Mucosa of stomach (tissue), 1 donor: ENCODE measurements around the gene DPYSL5.
"Not testable (repeated sequence)": the region's sequence is repeated elsewhere in the genome, so short reads cannot be mapped to it uniquely, and the experiment has no call there.

Experiments used
- H3K27me3 ChIP-seq: one replicate; pipeline ENCODE4 v1.7.0; 2013; ENCODE audit warnings: mild to moderate bottlenecking, low read length; ENCODE audit not compliant: control insufficient read depth, insufficient read depth
- H3K36me3 ChIP-seq: one replicate; pipeline ENCODE4 v1.7.0; 2013; ENCODE audit warnings: low read length; ENCODE audit not compliant: control insufficient read depth, insufficient read depth
- H3K4me1 ChIP-seq: one replicate; pipeline ENCODE4 v1.7.0; 2013; ENCODE audit warnings: mild to moderate bottlenecking, low read length; ENCODE audit not compliant: control insufficient read depth, insufficient read depth
- H3K4me3 ChIP-seq: one replicate; pipeline ENCODE4 v1.7.0; 2013; ENCODE audit warnings: low read length
- H3K9ac ChIP-seq: one replicate; pipeline ENCODE4 v1.7.0; 2013; ENCODE audit warnings: mild to moderate bottlenecking, low read length, moderate library complexity
- H3K9me3 ChIP-seq: one replicate; pipeline ENCODE4 v1.7.0; 2013; ENCODE audit warnings: mild to moderate bottlenecking, low read length, moderate library complexity; ENCODE audit not compliant: control insufficient read depth
- donor health status: Pancreatic carcinoma.

Gene DPYSL5

DNA sequence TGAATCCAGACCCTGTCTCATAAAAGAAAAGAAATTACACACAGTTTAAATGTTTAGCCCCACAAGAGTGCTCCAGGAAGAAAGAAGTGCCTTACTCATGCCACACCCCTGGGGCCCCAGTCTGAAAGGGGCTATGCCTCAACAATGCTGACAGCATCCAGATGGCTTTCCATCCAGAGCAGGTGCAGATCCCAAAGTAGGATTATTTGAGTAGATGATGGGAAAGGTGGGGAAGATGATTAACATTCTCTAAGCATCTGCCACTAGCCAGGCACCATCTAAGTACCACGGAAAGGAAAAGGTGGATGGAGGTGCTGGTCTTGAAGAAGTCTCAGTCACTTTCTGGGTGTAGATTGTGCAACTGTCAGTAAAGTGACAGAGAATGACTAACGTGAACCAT lies 16.3 kb downstream of the DPYSL5 start:
- Histone ChIP-seq H3K27me3 (peaks cover 14% of the 10 kb centered on the region), H3K9me3 (no peaks in the 10 kb centered on the region), H3K9ac (no peak overlapping the region), H3K36me3 (no peaks in the 10 kb centered on the region), H3K4me3 (no peak overlapping the region), H3K4me1 (no peaks in the 10 kb centered on the region)

DNA sequence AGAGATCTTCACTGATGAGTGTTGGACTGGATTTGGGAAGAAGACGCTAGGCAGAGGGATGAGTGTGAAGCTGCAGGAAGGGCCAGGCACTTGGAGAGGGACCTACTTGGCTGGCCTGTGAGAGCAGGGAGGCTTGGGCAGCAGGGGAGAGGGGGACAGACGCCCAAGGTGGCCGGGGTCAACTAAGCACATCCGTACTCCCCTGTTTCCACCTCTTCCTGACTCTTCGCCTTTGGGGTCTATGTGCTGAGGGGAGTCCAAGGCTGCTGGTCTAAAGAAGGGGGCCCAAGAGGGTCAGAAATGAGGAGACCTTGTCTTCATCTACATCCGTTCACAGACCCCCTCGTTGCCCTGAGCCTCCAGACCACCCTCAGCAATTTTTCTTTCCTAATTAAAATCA lies 16.7 kb downstream of the DPYSL5 start:
- H3K9me3 ChIP-seq, result no peaks in the 10 kb centered on the region
- peaks cover 13% of the 10 kb centered on the region for H3K27me3 ChIP-seq
- no peaks in the 10 kb centered on the region for H3K4me1 ChIP-seq

DNA sequence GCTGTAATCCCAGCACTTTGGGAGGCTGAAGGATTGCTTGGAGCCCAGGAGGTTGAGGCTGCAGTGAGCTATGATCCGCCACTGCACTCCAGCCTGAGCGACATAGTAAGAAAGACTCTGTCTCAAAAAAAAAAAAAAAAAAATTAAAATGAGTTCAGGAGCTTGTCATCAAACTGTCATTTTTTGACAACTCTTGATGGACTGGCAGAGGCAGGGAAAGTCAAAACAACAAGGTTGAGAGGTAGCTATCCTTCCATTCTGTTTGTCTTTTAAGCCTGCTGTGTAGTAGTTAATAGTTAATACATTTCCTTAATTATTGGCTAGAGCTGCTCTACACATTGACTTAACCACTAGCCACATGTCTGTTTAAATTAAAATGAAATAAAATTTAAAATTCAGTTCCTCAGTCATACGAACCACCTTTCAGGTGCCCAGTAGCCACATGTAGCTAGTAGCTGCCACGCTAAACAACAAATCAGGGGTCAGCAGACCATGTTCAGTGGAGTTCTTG lies 22.7 kb downstream of the DPYSL5 start:
- Histone ChIP-seq H3K4me1 (no peaks in the 10 kb centered on the region), H3K9ac (no peak overlapping the region), H3K9me3 (no peaks in the 10 kb centered on the region), H3K4me3 (no peak overlapping the region), H3K27me3 (peaks cover under 1% of the 10 kb centered on the region), H3K36me3 (no peaks in the 10 kb centered on the region)

More for the DNA sequence above, 16.7 kb downstream of the DPYSL5 start:
- no peak overlapping the region for H3K4me3 ChIP-seq
- H3K9ac ChIP-seq, result no peak overlapping the region
- H3K36me3 ChIP-seq, result no peaks in the 10 kb centered on the region

DNA sequence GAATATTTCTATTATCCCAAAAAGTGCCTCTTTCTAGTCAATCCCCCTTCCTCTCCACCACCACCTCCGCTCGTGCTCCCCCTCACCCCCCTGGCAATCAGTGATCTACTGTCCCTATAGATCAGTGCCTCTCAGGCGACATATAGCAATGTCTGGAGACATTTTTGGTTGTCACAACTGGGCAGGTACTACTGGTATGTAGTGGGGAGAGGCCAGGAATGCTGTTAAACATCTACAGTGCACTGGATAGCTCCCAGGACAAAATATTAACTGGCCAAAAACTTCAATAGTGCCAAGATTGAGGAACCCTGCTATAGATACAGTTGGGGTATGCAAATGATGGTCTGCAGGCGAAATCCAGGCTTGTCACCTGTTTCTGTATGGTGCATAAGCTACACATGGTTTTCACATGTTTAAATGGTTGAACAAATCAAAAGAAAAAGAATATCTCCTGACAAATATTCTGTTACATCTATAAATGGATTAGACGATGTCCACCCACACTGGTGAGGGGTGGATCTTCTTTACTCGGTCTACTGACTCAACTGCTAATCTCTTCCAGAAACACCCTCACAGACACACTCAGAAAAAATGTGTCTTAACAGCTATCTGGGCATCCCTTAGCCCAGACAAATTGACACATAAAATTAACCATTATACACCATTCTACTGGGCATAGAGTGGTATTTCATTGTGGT lies 25.5 kb downstream of the DPYSL5 start:
- no peaks in the 10 kb centered on the region for H3K36me3 ChIP-seq
- H3K4me1 ChIP-seq, result no peaks in the 10 kb centered on the region
- H3K9ac ChIP-seq, result no peak overlapping the region
- no peak overlapping the region for H3K4me3 ChIP-seq
- no peaks in the 10 kb centered on the region for H3K9me3 ChIP-seq
- H3K27me3 ChIP-seq, result no peaks in the 10 kb centered on the region

DNA sequence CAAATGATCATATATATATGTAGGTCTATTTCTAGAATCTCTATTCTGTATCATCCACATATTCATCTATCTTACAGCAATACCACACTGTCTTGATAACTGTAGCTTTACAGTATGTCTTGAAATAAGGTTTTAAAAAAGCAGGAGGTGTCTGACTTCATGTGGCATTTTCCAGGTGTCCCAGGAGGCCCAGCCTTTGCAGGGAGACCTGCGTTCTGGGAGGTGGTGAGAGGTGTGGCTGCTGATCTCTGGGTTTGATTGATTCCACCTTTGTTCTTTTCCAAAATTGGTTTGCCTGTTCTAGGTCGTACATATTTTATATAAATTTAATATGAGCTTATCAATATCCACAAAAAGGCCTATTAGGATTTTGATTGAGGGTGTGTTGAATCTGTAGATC lies 26.6 kb downstream of the DPYSL5 start:
- Histone ChIP-seq H3K9me3 (no peaks in the 10 kb centered on the region), H3K4me1 (no peaks in the 10 kb centered on the region), H3K27me3 (no peaks in the 10 kb centered on the region), H3K4me3 (no peak overlapping the region), H3K9ac (no peak overlapping the region), H3K36me3 (no peaks in the 10 kb centered on the region)

DNA sequence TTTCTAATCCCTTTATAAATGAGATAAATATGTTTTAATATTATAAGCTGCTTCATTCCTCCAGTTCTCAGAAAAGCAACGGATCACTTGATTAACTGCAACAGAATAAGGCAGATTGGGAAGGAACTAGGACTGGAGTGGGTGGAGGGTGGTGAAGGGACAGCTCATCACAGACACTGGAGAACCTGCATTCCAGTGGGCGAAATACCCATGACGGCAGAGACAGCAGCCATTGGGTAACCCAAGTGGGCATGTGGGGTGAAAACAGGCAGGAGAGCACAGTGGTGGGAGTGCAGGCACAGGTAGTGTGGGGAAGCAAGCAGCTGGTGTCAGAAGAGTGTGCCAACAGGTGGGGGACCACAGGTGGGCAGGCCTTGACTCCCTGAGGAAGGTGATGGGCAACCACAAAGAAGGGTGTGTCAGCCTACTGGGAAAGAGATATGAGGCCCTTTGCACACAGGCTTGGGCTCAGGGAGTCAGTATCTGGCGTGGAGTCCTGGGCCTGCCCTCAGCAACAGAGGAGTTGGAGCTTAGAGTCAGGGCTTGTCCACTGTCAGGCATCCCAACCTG lies 27.2 kb downstream of the DPYSL5 start:
- H3K4me3 ChIP-seq, result no peak overlapping the region

DNA sequence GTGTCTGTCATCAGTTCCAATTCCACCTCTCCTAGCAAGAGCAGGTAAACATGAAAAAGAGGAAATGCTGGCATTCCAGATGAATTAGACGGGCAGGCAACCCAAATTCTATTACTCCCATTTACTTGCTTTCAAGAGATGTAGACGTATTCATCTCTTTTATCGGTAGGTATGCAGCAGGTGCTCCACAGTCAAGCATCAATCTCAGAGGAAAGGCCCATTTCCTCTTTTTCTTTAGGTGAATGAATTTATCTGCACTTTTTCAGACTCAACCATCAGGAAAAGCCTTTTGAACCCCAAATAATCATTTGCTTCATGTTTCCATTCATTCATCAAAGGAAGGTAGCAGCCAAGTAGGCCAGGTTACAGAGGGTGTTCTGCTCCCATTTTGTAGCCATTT lies 27.9 kb downstream of the DPYSL5 start:
- H3K9ac ChIP-seq, result no peak overlapping the region
- H3K27me3 ChIP-seq, result no peaks in the 10 kb centered on the region
- no peak overlapping the region for H3K4me3 ChIP-seq
- no peaks in the 10 kb centered on the region for H3K4me1 ChIP-seq
- H3K36me3 ChIP-seq, result no peaks in the 10 kb centered on the region
- no peaks in the 10 kb centered on the region for H3K9me3 ChIP-seq

More for the DNA sequence above, 27.2 kb downstream of the DPYSL5 start:
- Histone ChIP-seq H3K9me3 (no peaks in the 10 kb centered on the region), H3K27me3 (no peaks in the 10 kb centered on the region), H3K4me1 (no peaks in the 10 kb centered on the region), H3K9ac (no peak overlapping the region), H3K36me3 (no peaks in the 10 kb centered on the region)

DNA sequence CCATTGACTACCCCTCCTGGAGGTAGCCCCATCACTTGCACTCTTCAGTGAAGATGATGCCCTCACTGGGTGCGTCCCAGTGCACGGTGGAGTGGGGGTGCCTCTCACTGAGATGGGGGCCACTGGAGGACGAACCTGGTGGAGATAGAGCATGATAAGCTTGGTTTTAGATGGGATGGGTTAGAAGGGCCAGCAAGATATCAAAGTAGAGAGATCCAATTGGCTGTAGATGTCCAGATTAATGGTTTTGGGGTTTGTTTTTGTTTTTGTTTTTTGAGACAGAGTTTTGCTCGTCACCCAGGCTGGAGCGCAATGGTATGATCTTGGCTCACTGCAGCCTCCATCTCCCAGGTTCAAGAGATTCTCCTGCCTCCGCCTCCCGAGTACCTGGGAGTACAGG lies 28.3 kb downstream of the DPYSL5 start:
- Histone ChIP-seq H3K4me1 (no peaks in the 10 kb centered on the region), H3K4me3 (no peak overlapping the region), H3K9ac (no peak overlapping the region), H3K36me3 (no peaks in the 10 kb centered on the region), H3K9me3 (no peaks in the 10 kb centered on the region), H3K27me3 (no peaks in the 10 kb centered on the region)

DNA sequence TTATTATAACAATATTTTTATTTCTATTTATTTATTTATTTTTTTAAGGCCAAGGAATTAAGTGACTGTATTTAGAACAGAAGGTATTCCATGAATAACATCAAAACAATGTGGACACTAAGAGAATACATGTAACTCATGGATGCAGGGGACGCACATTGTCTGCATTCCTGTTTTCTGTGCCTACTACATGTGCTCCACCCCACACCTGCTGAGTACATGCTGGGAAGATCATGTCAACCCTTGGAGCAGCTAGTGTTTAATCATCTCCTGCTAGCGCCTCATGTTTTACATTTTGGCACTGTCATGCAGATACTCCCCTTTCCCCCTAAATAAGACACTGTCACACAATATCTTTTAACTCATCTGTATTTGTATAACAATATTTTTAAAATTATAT lies 29.3 kb downstream of the DPYSL5 start:
- no peaks in the 10 kb centered on the region for H3K27me3 ChIP-seq

DNA sequence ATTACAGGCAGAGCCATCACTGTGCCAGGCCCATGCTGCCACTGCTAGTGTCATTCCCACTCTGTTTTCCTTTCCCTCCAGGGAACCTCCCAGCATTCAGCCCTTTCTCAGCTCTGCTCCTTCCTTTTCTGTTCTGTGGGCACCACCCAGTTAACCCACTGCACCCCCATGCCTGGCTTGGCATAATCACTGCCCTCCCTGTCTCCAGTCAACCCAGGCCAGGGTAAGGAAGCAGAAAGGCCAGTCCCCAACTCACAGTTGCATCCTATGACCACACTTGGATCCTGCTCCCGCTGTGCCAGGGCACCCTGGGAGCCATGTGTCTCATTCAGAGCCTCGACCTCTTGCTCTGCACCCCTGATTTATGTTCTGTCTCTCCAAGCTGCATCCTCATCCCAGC lies 32.2 kb downstream of the DPYSL5 start:
- Histone ChIP-seq H3K27me3 (peaks cover 5% of the 10 kb centered on the region), H3K36me3 (no peaks in the 10 kb centered on the region), H3K9ac (no peak overlapping the region), H3K4me1 (no peaks in the 10 kb centered on the region), H3K9me3 (no peaks in the 10 kb centered on the region), H3K4me3 (no peak overlapping the region)

More for the DNA sequence above, 29.3 kb downstream of the DPYSL5 start:
- no peaks in the 10 kb centered on the region for H3K4me1 ChIP-seq
- no peak overlapping the region for H3K4me3 ChIP-seq
- no peaks in the 10 kb centered on the region for H3K36me3 ChIP-seq
- no peaks in the 10 kb centered on the region for H3K9me3 ChIP-seq
- no peak overlapping the region for H3K9ac ChIP-seq

DNA sequence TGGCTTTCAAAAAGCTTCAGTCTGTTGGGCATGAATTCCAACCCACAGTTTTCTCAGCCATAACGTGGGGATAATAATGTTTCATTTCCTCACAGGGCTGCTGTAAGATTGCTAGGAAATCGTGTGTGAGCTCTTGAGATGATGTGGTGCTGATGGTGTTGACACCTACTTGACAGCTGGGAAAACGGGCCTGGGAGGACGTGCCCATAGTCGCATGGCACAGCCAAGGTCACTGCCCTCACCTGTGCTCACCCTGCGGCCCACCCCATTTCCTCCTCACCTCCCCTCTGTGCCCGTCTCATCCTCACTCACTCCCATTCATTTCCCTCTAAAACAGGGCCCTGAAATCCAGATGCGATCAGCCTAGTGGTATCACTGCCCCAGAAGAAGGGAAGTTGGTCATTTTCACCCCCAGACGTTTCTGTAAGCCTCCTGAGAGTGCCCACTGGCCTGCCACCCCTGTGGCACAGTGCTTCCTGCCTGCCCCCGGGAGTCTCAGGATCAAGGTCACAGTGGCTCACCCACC lies 33.0 kb downstream of the DPYSL5 start:
- Histone ChIP-seq H3K27me3 (peaks cover 5% of the 10 kb centered on the region), H3K9ac (no peak overlapping the region), H3K36me3 (no peaks in the 10 kb centered on the region), H3K4me3 (no peak overlapping the region), H3K4me1 (no peaks in the 10 kb centered on the region), H3K9me3 (no peaks in the 10 kb centered on the region)

DNA sequence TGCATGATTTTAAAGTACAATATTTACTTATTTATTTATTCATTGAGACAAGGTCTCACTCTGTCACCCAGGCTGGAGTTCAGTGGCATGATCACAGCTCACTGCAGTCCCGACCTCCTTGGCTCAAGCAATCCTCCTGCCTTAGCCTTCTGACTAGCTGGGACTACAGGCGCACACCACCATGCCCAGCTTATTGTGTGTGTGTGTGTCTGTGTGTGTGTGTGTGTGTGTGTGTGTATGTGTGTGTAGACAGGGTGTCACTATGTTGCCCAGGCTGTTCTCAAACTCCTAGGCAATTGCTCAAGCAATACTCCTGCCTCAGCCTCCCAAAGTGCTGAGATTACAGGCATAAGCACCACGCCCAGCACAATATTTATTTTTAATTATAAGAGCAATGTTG lies 34.3 kb downstream of the DPYSL5 start:
- H3K36me3 ChIP-seq, H3K4me1 ChIP-seq, H3K4me3 ChIP-seq, H3K27me3 ChIP-seq, H3K9me3 ChIP-seq, H3K9ac ChIP-seq: not testable (repeated sequence)
